Renal pelvis (tissue), 4 donors: ENCODE measurements around the gene SPOCK1. TPM values are rescaled to one million over a fixed set of nuclear protein-coding genes. Genes with fewer than 3 reads are reported as not detected.

ENCODE experiments used
- DNase-seq: peaks from one replicate; pipeline ENCODE4 v3.0.0-alpha.2; 2013
- polyA plus RNA-seq, 3 donors: library from polyadenylated mRNA; unstranded; fragments of 120-200 nt; gene quantifications; one replicate each; pipeline ENCODE4 v1.2.1, GENCODE V29; 2013; ENCODE audit not compliant: insufficient read length in 3 of 3

Gene SPOCK1
- polyA plus RNA-seq, 3 donors, result 4.5 to 9.5 (median 9.2) TPM

DNA sequence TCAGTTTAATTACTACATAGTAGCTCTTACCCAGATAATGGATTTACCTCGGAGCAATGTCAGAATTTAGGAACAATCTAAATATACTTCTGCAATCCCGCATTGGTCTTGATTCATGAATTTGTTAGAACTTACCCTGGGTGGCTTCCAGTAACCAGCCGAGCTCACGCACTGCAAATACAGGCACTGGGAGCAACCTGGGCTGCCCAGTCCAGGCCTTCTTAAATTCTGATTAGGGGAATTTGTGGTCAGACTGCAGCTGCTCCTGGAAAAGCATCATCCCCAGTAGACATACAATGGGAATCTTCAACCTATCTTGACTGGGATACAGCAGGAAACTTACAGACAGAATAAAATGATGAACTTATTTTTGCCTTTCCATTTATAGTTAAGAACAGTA, 270.3 kb downstream of the SPOCK1 start:
- no peak for DNase-seq

GRCh38 chr5:137226081-137226480, 273.0 kb downstream of the SPOCK1 start:
- DNase-seq, result no peak

- DNase-seq, result no peak
These were observed 275.5 kb downstream of the SPOCK1 start for GRCh38 chr5:137223324-137224295.

- no peak for DNase-seq
These were observed 277.2 kb downstream of the SPOCK1 start for GRCh38 chr5:137221943-137222342.

DNA sequence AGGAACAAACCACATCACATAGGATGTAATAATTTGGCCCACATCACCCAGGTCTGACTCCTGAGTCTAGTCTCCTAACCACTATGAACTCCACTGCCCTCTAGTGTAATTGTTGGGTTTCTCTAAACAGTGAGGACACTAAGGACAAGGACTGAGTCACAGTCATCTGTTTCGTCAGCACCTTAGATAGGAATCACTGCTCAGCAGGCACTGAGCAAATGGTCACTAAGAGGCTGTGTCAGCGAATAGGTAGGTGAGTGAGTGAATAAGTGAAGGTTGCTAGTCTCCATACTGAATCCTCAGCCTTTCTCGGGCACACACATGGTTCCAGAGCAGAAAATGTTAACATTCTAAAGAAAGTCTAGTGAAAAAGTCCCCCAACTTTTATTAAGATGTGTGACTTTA, 278.6 kb downstream of the SPOCK1 start:
- DNase-seq, result no peak

- DNase-seq, result no peak
These were observed 280.2 kb downstream of the SPOCK1 start for GRCh38 chr5:137218896-137219295.

DNA sequence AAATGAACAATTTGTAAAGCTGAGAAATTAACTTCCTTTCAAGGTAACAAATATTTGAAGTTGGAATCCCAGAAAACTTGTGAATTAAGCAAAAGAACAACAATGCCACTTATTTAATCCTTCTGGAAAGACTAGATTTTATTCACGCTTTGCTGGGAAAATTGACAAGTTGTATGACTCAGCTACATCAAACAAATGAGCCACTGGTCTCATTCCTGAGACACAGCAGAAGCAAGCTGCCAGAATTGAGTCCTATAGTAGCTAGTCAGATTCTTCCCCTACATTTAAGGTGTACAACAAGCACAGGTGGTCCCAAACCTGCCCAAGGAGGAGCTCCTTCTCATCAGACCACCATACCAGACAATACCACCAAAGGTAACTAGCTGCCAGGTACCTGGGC, 280.7 kb downstream of the SPOCK1 start:
- DNase-seq, result no peak

DNA sequence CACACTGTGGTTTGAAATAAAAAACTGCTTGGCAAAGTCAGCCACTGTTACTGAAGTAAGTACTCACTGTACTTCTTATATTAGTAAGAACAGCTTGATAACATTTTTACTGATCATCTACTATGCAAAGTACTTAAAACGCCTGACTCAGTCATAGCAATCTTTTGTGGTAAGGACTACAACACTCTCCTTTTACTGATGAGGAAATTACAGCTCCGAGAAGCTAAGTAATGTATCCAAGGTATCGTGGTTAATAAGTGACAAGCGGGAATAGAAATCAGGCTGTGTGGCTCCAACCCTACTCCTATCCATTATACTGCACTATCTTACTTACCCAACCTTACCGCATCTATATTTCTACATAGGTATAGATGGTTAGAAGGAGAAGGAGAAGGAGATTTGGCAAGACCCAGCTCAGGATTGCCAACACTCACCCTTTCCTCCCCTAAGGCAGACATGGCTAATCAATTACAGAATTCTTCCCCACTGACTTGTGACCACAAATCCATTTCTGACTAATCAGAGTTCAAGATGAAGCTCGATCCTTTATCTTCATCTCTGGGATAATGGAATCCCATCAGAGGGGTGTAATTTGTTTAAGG, 281.4 kb downstream of the SPOCK1 start:
- DNase-seq, result no peak

DNA sequence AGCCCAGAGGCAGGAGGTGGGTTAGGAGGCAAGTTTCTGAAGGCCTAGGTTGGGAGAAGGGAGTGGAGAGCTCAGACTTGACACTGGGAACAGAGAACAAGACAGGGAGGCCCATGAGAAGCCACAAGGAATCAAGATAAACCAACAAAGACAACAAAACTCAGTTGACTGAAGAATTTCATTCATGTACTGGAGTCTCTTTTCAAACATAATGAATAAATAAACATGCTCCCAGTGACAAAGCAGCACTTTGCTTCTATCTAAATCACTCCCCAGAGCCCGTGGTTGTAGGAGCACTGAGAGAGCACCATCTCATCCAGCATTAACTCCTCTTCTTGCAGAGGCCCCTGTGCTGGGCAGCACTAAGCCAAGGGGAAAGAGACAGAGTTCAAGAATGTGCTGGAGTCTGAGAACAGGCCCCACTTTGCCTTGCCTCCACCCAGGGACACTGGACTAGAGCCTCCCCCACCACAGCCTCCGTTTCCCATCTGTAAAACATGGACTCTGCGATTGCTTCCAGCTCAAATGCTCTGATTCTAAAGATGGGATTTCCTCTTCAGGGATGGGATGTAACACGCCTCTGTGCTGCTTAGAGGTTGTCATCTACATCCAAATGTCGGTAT, 282.0 kb downstream of the SPOCK1 start:
- DNase-seq, result no peak

GRCh38 chr5:137215780-137216179, 283.3 kb downstream of the SPOCK1 start:
- no peak for DNase-seq

DNA sequence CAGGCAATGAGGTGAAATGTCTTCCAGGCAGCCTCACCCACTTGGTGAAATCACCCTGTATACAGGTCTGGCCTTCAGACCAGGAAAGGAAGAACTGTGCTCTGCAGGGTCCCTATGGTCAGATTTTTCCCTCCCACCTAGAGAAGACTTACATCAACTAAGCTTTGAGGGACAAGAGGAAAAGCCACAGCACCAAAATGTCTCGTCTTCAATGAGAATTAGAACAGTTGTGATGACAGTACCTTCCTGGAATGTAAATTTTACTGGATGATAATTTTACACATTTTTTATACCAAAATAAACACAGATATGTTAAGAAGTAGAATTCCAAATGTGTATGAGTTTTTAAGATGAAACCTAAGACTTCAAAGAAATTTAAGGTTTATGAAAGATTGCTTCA, 283.9 kb downstream of the SPOCK1 start:
- DNase-seq, result no peak

DNA sequence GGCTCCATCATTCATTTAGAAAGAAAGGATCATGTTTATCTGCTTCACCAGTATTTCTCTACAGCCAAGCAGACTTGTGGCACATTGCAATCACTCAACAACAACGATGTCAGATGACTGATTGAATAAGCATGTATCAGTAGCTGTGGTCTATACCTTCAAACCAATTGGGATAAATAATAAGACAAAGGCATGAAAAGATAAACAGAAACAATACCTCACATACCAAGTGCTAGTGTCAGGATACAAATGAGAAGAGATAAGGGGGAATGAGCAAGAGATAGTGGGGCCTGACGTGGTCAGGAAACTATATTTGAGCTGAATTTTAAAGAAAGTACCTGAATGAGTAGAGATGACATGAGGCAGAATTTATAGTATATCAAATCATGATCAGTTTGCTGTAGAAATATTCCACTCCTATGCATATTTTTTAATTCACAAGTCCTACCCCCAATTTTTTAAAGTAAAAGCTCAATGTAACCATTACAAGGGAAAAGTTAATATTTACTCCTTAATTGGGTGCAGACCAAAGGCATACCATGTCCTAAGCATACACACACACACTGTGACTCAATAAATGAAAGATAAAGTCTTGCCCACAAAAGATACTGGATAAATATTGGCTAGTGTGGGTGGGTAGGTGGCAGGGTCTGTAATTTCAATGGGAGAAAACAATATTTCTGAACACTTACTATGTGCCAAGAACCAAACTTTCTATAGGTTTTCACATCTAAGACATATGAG, 284.5 kb downstream of the SPOCK1 start:
- no peak for DNase-seq

GRCh38 chr5:137212471-137212870, 286.7 kb downstream of the SPOCK1 start:
- no peak for DNase-seq

GRCh38 chr5:137209232-137209809, 289.8 kb downstream of the SPOCK1 start:
- DNase-seq, result no peak

GRCh38 chr5:137207023-137207760, 291.9 kb downstream of the SPOCK1 start:
- DNase-seq, result no peak

GRCh38 chr5:137206030-137206715, 293.0 kb downstream of the SPOCK1 start:
- no peak for DNase-seq

GRCh38 chr5:137205231-137206027, 293.7 kb downstream of the SPOCK1 start:
- no peak for DNase-seq

GRCh38 chr5:137203011-137203632, 296.0 kb downstream of the SPOCK1 start:
- no peak for DNase-seq

GRCh38 chr5:137201876-137202275, 297.2 kb downstream of the SPOCK1 start:
- no peak for DNase-seq
